Measurements from ENCODE around the gene PTGFRN. TPM values are rescaled to one million over a fixed set of nuclear protein-coding genes. Genes with fewer than 3 reads are reported as not detected.

The PTGFRN gene
- polyA plus RNA-seq, 2 donors: 25.9 to 37.2 TPM

DNA sequence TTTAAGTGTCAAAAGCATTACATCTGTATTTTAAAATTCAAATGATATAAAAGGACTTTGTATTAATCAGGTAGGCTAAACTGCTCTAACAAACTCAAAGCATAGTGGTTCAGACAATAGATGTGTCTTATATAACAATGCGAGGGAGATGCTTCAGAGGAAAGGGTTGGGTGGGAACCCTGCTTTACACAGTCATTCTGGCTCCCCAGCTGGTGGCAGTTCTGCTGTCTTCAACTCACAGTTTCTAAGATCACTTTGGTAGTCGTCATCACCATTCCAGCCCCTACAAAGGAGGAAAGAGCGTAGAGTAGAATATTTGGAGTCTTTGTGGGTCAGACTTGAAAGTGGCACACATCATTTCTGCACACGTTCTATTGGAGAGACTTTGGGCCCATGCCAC, 4.2 kb downstream of the PTGFRN start:
- H3K36me3 ChIP-seq (ENCODE audit: control insufficient read depth in 2 of 2, insufficient read depth in 2 of 2, low read length in 1 of 2): no peaks in the 10 kb centered on the region
- no peaks in the 10 kb centered on the region for H3K27me3 ChIP-seq (ENCODE audit: control insufficient read depth in 1 of 2, insufficient read depth in 2 of 2, low read length in 2 of 2)
- H3K4me1 ChIP-seq (ENCODE audit: control insufficient read depth in 2 of 2, insufficient read depth in 2 of 2, low read length in 1 of 2): peaks cover 5 to 32% of the 10 kb centered on the region in 2 donors
- WGBS, 2 donors: 75 to 82% methylated on average over 4 of the region's 4 CpGs
- H3K4me3 ChIP-seq (ENCODE audit: low read depth in 1 of 2, low read length in 2 of 2): no peak overlapping the region
- no peak overlapping the region for H3K27ac ChIP-seq (ENCODE audit: low read depth in 2 of 2, low read length in 1 of 2)
- no peaks in the 10 kb centered on the region for H3K9me3 ChIP-seq (ENCODE audit: control insufficient read depth in 2 of 2, insufficient read depth in 1 of 2, low read depth in 1 of 2, low read length in 1 of 2)

DNA sequence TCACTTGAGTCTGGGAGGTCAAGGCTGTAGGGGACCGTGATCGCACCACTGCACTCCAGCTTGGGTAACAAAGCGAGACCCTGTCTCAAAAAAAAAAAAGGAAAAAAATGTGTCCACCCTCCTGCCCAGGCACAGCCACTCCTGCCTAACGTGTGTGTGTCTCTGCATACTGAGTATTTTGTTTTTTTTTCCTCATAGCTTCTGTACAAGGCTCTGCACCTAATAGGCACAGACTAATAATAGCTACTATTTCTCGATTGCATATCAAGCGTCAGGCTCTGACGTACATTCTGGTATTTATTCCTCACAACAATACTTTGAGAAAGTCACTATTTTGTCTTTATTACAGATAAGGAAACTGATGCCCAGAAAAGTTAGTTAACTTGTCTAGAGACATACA, 5.0 kb downstream of the PTGFRN start:
- Histone ChIP-seq H3K27me3 (ENCODE audit: control insufficient read depth in 1 of 2, insufficient read depth in 2 of 2, low read length in 2 of 2) (no peaks in the 10 kb centered on the region), H3K9me3 (ENCODE audit: control insufficient read depth in 2 of 2, insufficient read depth in 1 of 2, low read depth in 1 of 2, low read length in 1 of 2) (no peaks in the 10 kb centered on the region), H3K4me3 (ENCODE audit: low read depth in 1 of 2, low read length in 2 of 2) (no peak overlapping the region), H3K4me1 (ENCODE audit: control insufficient read depth in 2 of 2, insufficient read depth in 2 of 2, low read length in 1 of 2) (peaks cover 7 to 33% of the 10 kb centered on the region in 2 donors), H3K36me3 (ENCODE audit: control insufficient read depth in 2 of 2, insufficient read depth in 2 of 2, low read length in 1 of 2) (no peaks in the 10 kb centered on the region), H3K27ac (ENCODE audit: low read depth in 2 of 2, low read length in 1 of 2) (peak overlapping the region; percentile 41 to 78)
- WGBS, 2 donors: 67 to 69% methylated on average over 7 of the region's 7 CpGs

- H3K36me3 ChIP-seq (ENCODE audit: control insufficient read depth in 2 of 2, insufficient read depth in 2 of 2, low read length in 1 of 2): no peaks in the 10 kb centered on the region
- no peaks in the 10 kb centered on the region for H3K9me3 ChIP-seq (ENCODE audit: control insufficient read depth in 2 of 2, insufficient read depth in 1 of 2, low read depth in 1 of 2, low read length in 1 of 2)
- 26 to 29% methylated on average over 7 of the region's 7 CpGs for WGBS, 2 donors
- no peak overlapping the region for H3K4me3 ChIP-seq (ENCODE audit: low read depth in 1 of 2, low read length in 2 of 2)
- peaks cover 10 to 38% of the 10 kb centered on the region in 2 donors for H3K4me1 ChIP-seq (ENCODE audit: control insufficient read depth in 2 of 2, insufficient read depth in 2 of 2, low read length in 1 of 2)
- no peaks in the 10 kb centered on the region for H3K27me3 ChIP-seq (ENCODE audit: control insufficient read depth in 1 of 2, insufficient read depth in 2 of 2, low read length in 2 of 2)
- peak overlapping the region; percentile 53 to 78 for H3K27ac ChIP-seq (ENCODE audit: low read depth in 2 of 2, low read length in 1 of 2)
These were observed 5.5 kb downstream of the PTGFRN start for GRCh38 chr1:116915086-116915661.

GRCh38 chr1:116916002-116916401, 6.3 kb downstream of the PTGFRN start:
- Histone ChIP-seq H3K27me3 (ENCODE audit: control insufficient read depth in 1 of 2, insufficient read depth in 2 of 2, low read length in 2 of 2) (no peaks in the 10 kb centered on the region), H3K9me3 (ENCODE audit: control insufficient read depth in 2 of 2, insufficient read depth in 1 of 2, low read depth in 1 of 2, low read length in 1 of 2) (no peaks in the 10 kb centered on the region), H3K4me1 (ENCODE audit: control insufficient read depth in 2 of 2, insufficient read depth in 2 of 2, low read length in 1 of 2) (peaks cover 10 to 38% of the 10 kb centered on the region in 2 donors), H3K27ac (ENCODE audit: low read depth in 2 of 2, low read length in 1 of 2) (peak overlapping the region; percentile 78 to 90), H3K36me3 (ENCODE audit: control insufficient read depth in 2 of 2, insufficient read depth in 2 of 2, low read length in 1 of 2) (no peaks in the 10 kb centered on the region), H3K4me3 (ENCODE audit: low read depth in 1 of 2, low read length in 2 of 2) (no peak overlapping the region)
- WGBS, 2 donors: 50 to 64% methylated on average over 6 of the region's 6 CpGs

DNA sequence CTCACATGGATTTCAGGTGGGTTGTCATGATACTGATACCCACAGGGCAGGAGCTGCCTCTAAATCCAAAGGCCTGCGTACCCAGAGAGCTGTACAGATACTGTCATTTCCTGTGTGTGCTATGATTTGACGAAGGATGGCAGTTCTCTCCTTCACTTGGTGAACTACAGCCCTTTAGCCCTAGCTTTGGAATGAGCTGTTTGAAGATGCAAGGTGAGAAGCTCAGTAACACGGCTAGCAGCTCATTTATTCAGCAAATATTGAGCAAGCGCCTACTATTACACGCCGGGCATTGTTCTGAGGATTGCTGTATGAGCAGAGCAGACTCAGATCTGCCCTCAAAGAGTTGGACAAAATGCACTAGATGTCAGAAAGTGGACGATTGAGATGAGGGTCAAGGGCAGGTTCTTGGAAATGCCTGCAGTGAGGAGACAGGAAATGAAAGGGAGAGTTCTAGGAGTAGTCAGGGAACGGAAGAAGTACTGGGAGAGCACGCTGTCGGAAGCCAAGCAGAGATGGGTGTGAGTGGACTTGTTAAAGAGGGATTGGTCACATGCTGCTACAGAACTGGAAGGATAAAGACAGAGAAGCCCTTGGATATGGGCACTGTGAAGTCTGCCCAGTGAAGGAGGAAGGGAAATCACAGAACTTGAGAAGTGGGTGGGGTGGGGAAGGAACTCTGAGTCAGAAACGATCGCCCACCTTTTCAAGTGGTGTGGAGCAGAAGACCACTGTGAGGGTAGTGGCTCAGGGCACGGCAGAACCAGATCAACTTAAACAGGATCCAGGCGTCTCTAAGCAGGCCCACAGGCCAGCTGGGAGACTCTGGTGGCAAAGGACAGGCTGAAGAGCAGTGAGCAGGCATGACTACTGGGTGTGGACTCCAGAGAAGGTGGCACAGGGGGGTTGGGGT, 7.1 kb downstream of the PTGFRN start:
- no peak overlapping the region for H3K4me3 ChIP-seq (ENCODE audit: low read depth in 1 of 2, low read length in 2 of 2)
- H3K4me1 ChIP-seq (ENCODE audit: control insufficient read depth in 2 of 2, insufficient read depth in 2 of 2, low read length in 1 of 2): peaks cover 10 to 33% of the 10 kb centered on the region in 2 donors
- H3K27ac ChIP-seq (ENCODE audit: low read depth in 2 of 2, low read length in 1 of 2): peak overlapping the region; percentile 63 to 90
- H3K36me3 ChIP-seq (ENCODE audit: control insufficient read depth in 2 of 2, insufficient read depth in 2 of 2, low read length in 1 of 2): no peaks in the 10 kb centered on the region
- 45 to 54% methylated on average over 14 of the region's 14 CpGs for WGBS, 2 donors
- no peaks in the 10 kb centered on the region for H3K27me3 ChIP-seq (ENCODE audit: control insufficient read depth in 1 of 2, insufficient read depth in 2 of 2, low read length in 2 of 2)
- no peaks in the 10 kb centered on the region for H3K9me3 ChIP-seq (ENCODE audit: control insufficient read depth in 2 of 2, insufficient read depth in 1 of 2, low read depth in 1 of 2, low read length in 1 of 2)

- no peaks in the 10 kb centered on the region for H3K9me3 ChIP-seq (ENCODE audit: control insufficient read depth in 2 of 2, insufficient read depth in 1 of 2, low read depth in 1 of 2, low read length in 1 of 2)
- H3K4me1 ChIP-seq (ENCODE audit: control insufficient read depth in 2 of 2, insufficient read depth in 2 of 2, low read length in 1 of 2): peaks cover 13 to 32% of the 10 kb centered on the region in 2 donors
- no peaks in the 10 kb centered on the region for H3K36me3 ChIP-seq (ENCODE audit: control insufficient read depth in 2 of 2, insufficient read depth in 2 of 2, low read length in 1 of 2)
- no peaks in the 10 kb centered on the region for H3K27me3 ChIP-seq (ENCODE audit: control insufficient read depth in 1 of 2, insufficient read depth in 2 of 2, low read length in 2 of 2)
- 59 to 74% methylated on average over 5 of the region's 5 CpGs for WGBS, 2 donors
- H3K27ac ChIP-seq (ENCODE audit: low read depth in 2 of 2, low read length in 1 of 2): peak overlapping the region; percentile 6 to 58
- H3K4me3 ChIP-seq (ENCODE audit: low read depth in 1 of 2, low read length in 2 of 2): no peak overlapping the region
These were observed 9.1 kb downstream of the PTGFRN start for GRCh38 chr1:116918714-116919357.

GRCh38 chr1:116919802-116920201, 10.1 kb downstream of the PTGFRN start:
- 72 to 83% methylated on average over 2 of the region's 2 CpGs for WGBS, 2 donors
- Histone ChIP-seq H3K36me3 (ENCODE audit: control insufficient read depth in 2 of 2, insufficient read depth in 2 of 2, low read length in 1 of 2) (no peaks in the 10 kb centered on the region), H3K4me3 (ENCODE audit: low read depth in 1 of 2, low read length in 2 of 2) (no peak overlapping the region), H3K27ac (ENCODE audit: low read depth in 2 of 2, low read length in 1 of 2) (peak overlapping the region in 1 of 2 donors; percentile 75), H3K9me3 (ENCODE audit: control insufficient read depth in 2 of 2, insufficient read depth in 1 of 2, low read depth in 1 of 2, low read length in 1 of 2) (no peaks in the 10 kb centered on the region), H3K4me1 (ENCODE audit: control insufficient read depth in 2 of 2, insufficient read depth in 2 of 2, low read length in 1 of 2) (peaks cover 13 to 34% of the 10 kb centered on the region in 2 donors), H3K27me3 (ENCODE audit: control insufficient read depth in 1 of 2, insufficient read depth in 2 of 2, low read length in 2 of 2) (no peaks in the 10 kb centered on the region)

DNA sequence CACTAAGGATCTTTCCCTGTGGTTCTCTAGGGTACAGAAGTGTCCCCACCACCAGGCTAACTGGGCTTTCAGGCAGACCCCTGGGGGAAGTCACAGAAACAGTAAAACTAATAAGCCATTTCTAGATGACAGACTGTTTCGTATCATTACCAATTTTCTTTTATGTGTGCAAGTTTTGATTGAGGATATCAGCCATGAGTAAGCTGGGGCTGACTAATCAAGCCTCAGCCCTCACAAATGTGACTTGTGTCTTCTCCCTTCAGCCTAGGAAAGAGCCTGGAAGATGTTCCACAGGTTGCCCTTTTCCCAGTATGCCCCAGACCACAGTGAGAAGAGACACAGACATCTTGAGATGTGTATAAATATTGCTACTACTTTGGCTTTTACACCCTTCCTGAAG, 10.5 kb downstream of the PTGFRN start:
- H3K36me3 ChIP-seq (ENCODE audit: control insufficient read depth in 2 of 2, insufficient read depth in 2 of 2, low read length in 1 of 2): no peaks in the 10 kb centered on the region
- peaks cover 13 to 34% of the 10 kb centered on the region in 2 donors for H3K4me1 ChIP-seq (ENCODE audit: control insufficient read depth in 2 of 2, insufficient read depth in 2 of 2, low read length in 1 of 2)
- H3K9me3 ChIP-seq (ENCODE audit: control insufficient read depth in 2 of 2, insufficient read depth in 1 of 2, low read depth in 1 of 2, low read length in 1 of 2): no peaks in the 10 kb centered on the region
- H3K27me3 ChIP-seq (ENCODE audit: control insufficient read depth in 1 of 2, insufficient read depth in 2 of 2, low read length in 2 of 2): no peaks in the 10 kb centered on the region
- H3K27ac ChIP-seq (ENCODE audit: low read depth in 2 of 2, low read length in 1 of 2): peak overlapping the region in 1 of 2 donors; percentile 75
- no peak overlapping the region for H3K4me3 ChIP-seq (ENCODE audit: low read depth in 1 of 2, low read length in 2 of 2)
- 67 to 70% methylated on average over 1 of the region's 1 CpG for WGBS, 2 donors

DNA sequence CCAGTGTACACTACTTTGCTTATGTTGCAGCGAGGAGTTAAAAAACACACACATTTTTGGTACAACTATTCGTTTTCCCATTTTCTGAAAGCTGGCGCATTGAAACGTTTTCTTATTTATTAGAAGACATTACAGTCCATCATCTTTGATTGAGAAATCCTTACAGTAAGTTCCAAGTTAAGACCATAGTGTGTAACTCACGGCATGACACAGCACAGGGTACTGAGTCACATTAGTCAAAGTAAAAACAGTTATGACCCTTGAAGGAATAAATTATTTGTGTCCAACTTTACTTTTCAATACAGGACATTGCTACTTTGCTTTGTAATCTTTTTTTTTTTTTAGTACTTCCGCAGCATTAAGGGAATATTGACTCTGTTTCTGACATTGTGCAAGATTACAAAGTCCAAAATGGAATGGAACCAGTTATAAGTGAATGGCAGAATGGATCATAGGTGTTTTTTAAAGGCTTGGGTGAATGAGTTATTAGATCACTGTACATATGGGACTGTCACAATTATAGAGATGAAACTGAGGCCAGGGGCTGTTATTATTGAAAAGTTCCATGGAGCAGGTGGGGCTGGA, 11.7 kb downstream of the PTGFRN start:
- no peaks in the 10 kb centered on the region for H3K36me3 ChIP-seq (ENCODE audit: control insufficient read depth in 2 of 2, insufficient read depth in 2 of 2, low read length in 1 of 2)
- peaks cover 12 to 36% of the 10 kb centered on the region in 2 donors for H3K4me1 ChIP-seq (ENCODE audit: control insufficient read depth in 2 of 2, insufficient read depth in 2 of 2, low read length in 1 of 2)
- H3K9me3 ChIP-seq (ENCODE audit: control insufficient read depth in 2 of 2, insufficient read depth in 1 of 2, low read depth in 1 of 2, low read length in 1 of 2): no peaks in the 10 kb centered on the region
- WGBS, 2 donors: 73 to 76% methylated on average over 6 of the region's 6 CpGs
- H3K27ac ChIP-seq (ENCODE audit: low read depth in 2 of 2, low read length in 1 of 2): peak overlapping the region in 1 of 2 donors; percentile 9
- H3K4me3 ChIP-seq (ENCODE audit: low read depth in 1 of 2, low read length in 2 of 2): no peak overlapping the region
- H3K27me3 ChIP-seq (ENCODE audit: control insufficient read depth in 1 of 2, insufficient read depth in 2 of 2, low read length in 2 of 2): no peaks in the 10 kb centered on the region
